Caco-2 (cell line): ENCODE results near the gene FXYD1. TPM values are rescaled to one million over a fixed set of nuclear protein-coding genes. Genes with fewer than 3 reads are reported as not detected.

Source experiments
- BruUV-seq: library from RNA; stranded (reverse); fragments of 400-500 nt; replicated peaks from 2 replicates; lab custom pipeline; 2021; lab: Mats Ljungman, UMichigan
- CTCF ChIA-PET: fragments of 300-600 bp; sonication (Branson Sonifier 250); formaldehyde crosslinking; loops from one replicate; lab custom pipeline; 2022; ENCODE audit warnings: antibody characterized with exemption; lab: Charles Lee
- POLR2A ChIA-PET: fragments of 300-600 bp; sonication (Branson Sonifier 250); formaldehyde crosslinking; loops from one replicate; lab custom pipeline; 2022; ENCODE audit warnings: antibody characterized with exemption; lab: Charles Lee
- DNase-seq, 2 experiments: peaks; one replicate each; pipeline versions ENCODE4 v3.0.0 to v3.0.0-alpha.2; 2020 to 2022
- H3K27me3 ChIP-seq: replicated peaks from 2 replicates; pipeline ENCODE4 v1.6.0; 2011; ENCODE audit warnings: low read length; ENCODE audit not compliant: control insufficient read depth, insufficient read depth
- H3K36me3 ChIP-seq: 2 replicates; pipeline ENCODE4 v1.5.1; 2011; ENCODE audit warnings: low read length; ENCODE audit not compliant: control insufficient read depth, insufficient read depth
- H3K4me1 ChIP-seq: fragments of 250-450 bp; sonication (Bioruptor Pico); 2 replicates; pipeline ENCODE4 v1.5.1; 2020; ENCODE audit warnings: mild to moderate bottlenecking
- H3K4me3 ChIP-seq: 2 replicates; pipeline ENCODE4 v1.5.1; 2011; ENCODE audit warnings: low read depth, mild to moderate bottlenecking, control low read depth, low read length
- H3K9me3 ChIP-seq: fragments of 250-450 bp; sonication (Bioruptor Pico); 2 replicates; pipeline ENCODE4 v1.5.1; 2020; ENCODE audit warnings: mild to moderate bottlenecking, moderate library complexity
- H3K27ac Mint-ChIP-seq: one replicate; pipeline ENCODE4 v1.8.0; 2022; ENCODE audit warnings: mixed read lengths; ENCODE audit not compliant: unreplicated experiment
- H3K27me3 Mint-ChIP-seq: one replicate; pipeline ENCODE4 v1.8.0; 2022; ENCODE audit warnings: mixed read lengths; ENCODE audit not compliant: insufficient read depth, unreplicated experiment
- H3K36me3 Mint-ChIP-seq: one replicate; pipeline ENCODE4 v1.8.0; 2022; ENCODE audit warnings: mild to moderate bottlenecking, mixed read lengths; ENCODE audit not compliant: insufficient read depth, unreplicated experiment
- H3K4me1 Mint-ChIP-seq: one replicate; pipeline ENCODE4 v1.8.0; 2022; ENCODE audit warnings: low read depth, mixed read lengths; ENCODE audit not compliant: unreplicated experiment
- H3K4me3 Mint-ChIP-seq: one replicate; pipeline ENCODE4 v1.8.0; 2022; ENCODE audit warnings: mild to moderate bottlenecking, moderate library complexity, mixed read lengths; ENCODE audit not compliant: unreplicated experiment
- H3K9me3 Mint-ChIP-seq: one replicate; pipeline ENCODE4 v1.8.0; 2022; ENCODE audit warnings: mixed read lengths; ENCODE audit not compliant: unreplicated experiment
- intact Hi-C: fragments of 100-400 bp; cut with micrococcal nuclease; formaldehyde crosslinking; loops from one replicate; pipeline ENCODE4 v1.10.0; 2022; ENCODE audit not compliant: unreplicated experiment
- total RNA-seq: library from RNA; stranded (reverse); gene quantifications from 2 replicates; pipeline ENCODE4 v1.2.3, GENCODE V29; 2022
- TF ChIP-seq, protein P1 (sequence below), 2 experiments: fragments of 200-600 bp in 1 of 2; IDR thresholded peaks; 1 replicate in 1 of 2; 2 replicates in 1 of 2; pipeline versions ENCODE4 v1.5.1 to v1.8.0; 2011 to 2022; ENCODE audit warnings: antibody characterized with exemption in 1 of 2, control low read depth in 1 of 2, inconsistent platforms in 1 of 2, low read depth in 1 of 2, low read length in 1 of 2, mild to moderate bottlenecking in 1 of 2, moderate library complexity in 1 of 2; ENCODE audit not compliant: insufficient read depth in 1 of 2, severe bottlenecking in 1 of 2, unreplicated experiment in 1 of 2

FXYD1 gene
- total RNA-seq, 1 experiment from 2014 or later: not detected

DNA sequence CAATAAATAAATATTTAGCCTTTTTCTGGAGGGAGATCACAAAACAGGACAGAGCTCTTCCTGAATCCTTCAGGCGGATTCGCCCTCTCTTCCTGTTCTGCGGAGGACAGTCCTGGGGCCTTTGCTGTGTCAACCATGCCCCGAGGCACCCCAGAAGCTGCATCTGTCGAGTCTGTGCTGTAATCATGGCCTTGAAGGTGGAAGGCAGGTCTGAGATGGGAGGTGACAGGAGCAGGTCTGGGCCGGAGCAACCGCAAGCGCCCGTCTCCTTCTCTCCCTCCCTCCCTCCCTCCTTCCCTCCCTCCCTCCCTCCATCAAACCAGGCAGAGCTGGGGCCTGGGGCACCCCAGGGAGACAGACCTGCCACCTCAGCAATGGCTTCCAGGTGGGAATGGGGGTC, 27.6 kb upstream of the FXYD1 start:
- H3K4me3 Mint-ChIP-seq: no peak overlapping the region
- peaks cover 18% of the 10 kb centered on the region for H3K4me1 ChIP-seq

DNA sequence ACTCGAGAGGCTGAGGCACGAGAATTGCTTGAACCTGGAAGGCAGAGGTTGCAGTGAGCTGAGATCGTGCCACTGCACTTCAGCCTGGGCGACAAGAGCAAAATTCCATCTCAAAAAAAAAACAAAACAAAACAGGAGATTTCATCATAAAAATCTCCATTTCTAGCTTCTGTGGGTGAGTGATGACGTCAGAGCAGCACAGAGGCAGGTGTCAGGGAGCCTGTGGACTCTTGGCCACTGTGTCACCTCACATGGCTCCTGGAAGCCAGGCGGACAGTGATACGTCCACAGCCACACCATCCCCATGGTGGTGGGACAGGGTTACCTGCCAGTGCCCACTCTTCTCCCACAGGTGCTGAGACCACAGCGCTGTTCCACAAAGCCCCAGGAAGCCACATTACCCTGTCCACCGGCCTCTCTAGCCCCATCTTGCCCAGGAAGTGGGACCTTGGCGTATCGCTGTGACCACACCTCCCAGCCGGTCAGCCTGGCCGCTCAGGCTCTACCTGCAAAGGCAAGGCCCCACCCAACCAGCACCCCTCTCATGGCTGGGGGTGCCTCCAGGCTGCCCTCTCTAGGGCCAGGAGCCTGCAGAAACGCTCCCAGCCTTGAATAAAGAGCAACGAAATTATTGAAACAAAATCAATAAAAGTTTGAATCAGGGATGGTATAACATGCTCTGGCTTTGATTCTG, 25.5 kb upstream of the FXYD1 start:
- H3K27me3 Mint-ChIP-seq: no peaks in the 10 kb centered on the region
- Histone ChIP-seq H3K36me3 (peaks cover 2% of the 10 kb centered on the region; the same call in 1 of the 2 replicates), H3K9me3 (no peaks in the 10 kb centered on the region), H3K4me3 (no peak overlapping the region), H3K4me1 (peaks cover 31% of the 10 kb centered on the region), H3K27me3 (no peaks in the 10 kb centered on the region)
- no peak for DNase-seq
- POLR2A ChIA-PET: no interaction called here
- BruUV-seq: no TSS peak
- no peak overlapping the region for H3K4me3 Mint-ChIP-seq
- no peaks in the 10 kb centered on the region for H3K36me3 Mint-ChIP-seq
- intact Hi-C loops: no loop called here
- peaks cover 25% of the 10 kb centered on the region for H3K4me1 Mint-ChIP-seq
- TF ChIP-seq, protein P1, sequence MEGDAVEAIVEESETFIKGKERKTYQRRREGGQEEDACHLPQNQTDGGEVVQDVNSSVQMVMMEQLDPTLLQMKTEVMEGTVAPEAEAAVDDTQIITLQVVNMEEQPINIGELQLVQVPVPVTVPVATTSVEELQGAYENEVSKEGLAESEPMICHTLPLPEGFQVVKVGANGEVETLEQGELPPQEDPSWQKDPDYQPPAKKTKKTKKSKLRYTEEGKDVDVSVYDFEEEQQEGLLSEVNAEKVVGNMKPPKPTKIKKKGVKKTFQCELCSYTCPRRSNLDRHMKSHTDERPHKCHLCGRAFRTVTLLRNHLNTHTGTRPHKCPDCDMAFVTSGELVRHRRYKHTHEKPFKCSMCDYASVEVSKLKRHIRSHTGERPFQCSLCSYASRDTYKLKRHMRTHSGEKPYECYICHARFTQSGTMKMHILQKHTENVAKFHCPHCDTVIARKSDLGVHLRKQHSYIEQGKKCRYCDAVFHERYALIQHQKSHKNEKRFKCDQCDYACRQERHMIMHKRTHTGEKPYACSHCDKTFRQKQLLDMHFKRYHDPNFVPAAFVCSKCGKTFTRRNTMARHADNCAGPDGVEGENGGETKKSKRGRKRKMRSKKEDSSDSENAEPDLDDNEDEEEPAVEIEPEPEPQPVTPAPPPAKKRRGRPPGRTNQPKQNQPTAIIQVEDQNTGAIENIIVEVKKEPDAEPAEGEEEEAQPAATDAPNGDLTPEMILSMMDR (IDR thresholded peaks at IDR 0.05; ENCODE audit: insufficient read depth in 1 of 2, low read depth in 1 of 2, low read length in 1 of 2, severe bottlenecking in 1 of 2, unreplicated experiment in 1 of 2): no peak
- CTCF ChIA-PET: no interaction called here
- H3K9me3 Mint-ChIP-seq: no peaks in the 10 kb centered on the region
- H3K27ac Mint-ChIP-seq: no peak overlapping the region

More for the DNA sequence above, 27.6 kb upstream of the FXYD1 start:
- TF ChIP-seq, protein P1 (IDR thresholded peaks at IDR 0.05; ENCODE audit: insufficient read depth in 1 of 2, low read depth in 1 of 2, low read length in 1 of 2, severe bottlenecking in 1 of 2, unreplicated experiment in 1 of 2): no peak
- Histone ChIP-seq H3K4me3 (no peak overlapping the region), H3K27me3 (no peaks in the 10 kb centered on the region), H3K36me3 (peaks cover 1% of the 10 kb centered on the region; the same call in 1 of the 2 replicates), H3K9me3 (peaks cover 7% of the 10 kb centered on the region; the same call in 1 of the 2 replicates)
- intact Hi-C loops: no loop called here
- no peak overlapping the region for H3K27ac Mint-ChIP-seq
- no peaks in the 10 kb centered on the region for H3K36me3 Mint-ChIP-seq
- POLR2A ChIA-PET: no interaction called here
- no peaks in the 10 kb centered on the region for H3K9me3 Mint-ChIP-seq
- H3K27me3 Mint-ChIP-seq: no peaks in the 10 kb centered on the region
- no peak for DNase-seq
- no TSS peak for BruUV-seq
- H3K4me1 Mint-ChIP-seq: peaks cover 6% of the 10 kb centered on the region
- CTCF ChIA-PET: interaction anchor here (0.8 kb wide), 1 partner anchor 11 kb away, joined by 3 read pairs; no protein-coding TSS in a partner anchor

DNA sequence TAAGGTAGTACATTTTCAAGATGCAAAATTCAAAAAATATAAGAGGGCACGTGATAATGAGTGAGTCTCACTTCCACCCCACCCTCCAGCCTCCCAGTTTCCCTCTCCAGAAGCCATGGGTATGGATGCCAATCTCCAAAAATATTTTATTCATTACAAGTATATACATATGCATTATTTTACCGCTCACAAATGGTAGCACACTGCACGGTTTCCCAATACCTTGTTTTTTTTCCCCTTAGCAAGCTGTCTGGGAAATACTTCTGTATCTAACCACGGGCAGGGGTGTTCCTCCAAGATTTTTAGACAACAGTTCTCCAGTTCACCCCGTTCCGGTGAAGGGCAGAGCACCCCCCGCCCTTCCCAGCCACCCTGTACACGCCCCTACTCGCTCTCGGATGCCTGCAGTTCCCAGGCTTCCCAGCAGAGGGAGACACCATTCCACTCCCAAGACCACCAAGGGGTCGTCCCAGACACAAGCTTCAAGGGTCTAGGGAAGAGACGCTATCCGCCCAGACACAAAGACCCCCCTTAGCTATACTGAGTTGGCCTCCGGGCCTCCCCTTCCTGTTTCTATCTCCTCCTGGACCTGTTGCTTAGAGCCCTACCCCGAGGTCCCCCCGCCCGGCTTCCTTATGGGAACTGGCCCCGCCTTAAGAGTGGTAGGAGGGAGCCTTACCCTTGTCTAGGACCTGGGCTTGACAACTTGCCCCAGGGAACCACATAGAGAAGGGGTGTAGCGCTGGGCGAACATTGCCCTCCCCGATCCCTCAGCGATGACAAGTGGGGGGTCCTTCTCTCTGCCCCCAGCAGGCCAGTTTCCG, 24.1 kb upstream of the FXYD1 start:
- H3K4me1 Mint-ChIP-seq: peaks cover 25% of the 10 kb centered on the region
- no peaks in the 10 kb centered on the region for H3K27me3 ChIP-seq
- H3K36me3 ChIP-seq: peaks cover 2% of the 10 kb centered on the region; the same call in 1 of the 2 replicates
- DNase-seq: peak; percentile 70 to 78
- peaks cover 31% of the 10 kb centered on the region for H3K4me1 ChIP-seq
- H3K9me3 ChIP-seq: no peaks in the 10 kb centered on the region
- no peaks in the 10 kb centered on the region for H3K9me3 Mint-ChIP-seq
- intact Hi-C loops: loop anchor here (1.0 kb wide), 1 partner anchor 21 kb away; the partner anchor contains the start of gene LGI4
- no peak overlapping the region for H3K27ac Mint-ChIP-seq
- H3K27me3 Mint-ChIP-seq: no peaks in the 10 kb centered on the region
- BruUV-seq: no TSS peak
- TF ChIP-seq, protein P1 (IDR thresholded peaks at IDR 0.05; ENCODE audit: insufficient read depth in 1 of 2, low read depth in 1 of 2, low read length in 1 of 2, severe bottlenecking in 1 of 2, unreplicated experiment in 1 of 2): peak; percentile 96 to 97
- POLR2A ChIA-PET: no interaction called here
- H3K36me3 Mint-ChIP-seq: no peaks in the 10 kb centered on the region
- CTCF ChIA-PET: interaction anchor here (0.6 to 2.1 kb wide), 4 partner anchors 20 to 31 kb away, joined by 3 to 6 read pairs (median 4); partner anchors contain the start of gene LGI4
- H3K4me3 ChIP-seq: peak overlapping the region; percentile 45
- H3K4me3 Mint-ChIP-seq: peak overlapping the region; percentile 58
